ENCODE data around the gene ENTREP1. TPM values are rescaled to one million over a fixed set of nuclear protein-coding genes. Genes with fewer than 3 reads are reported as not detected.

Gene ENTREP1
- total RNA-seq, 2 experiments from 2014 or later, result not detected

DNA sequence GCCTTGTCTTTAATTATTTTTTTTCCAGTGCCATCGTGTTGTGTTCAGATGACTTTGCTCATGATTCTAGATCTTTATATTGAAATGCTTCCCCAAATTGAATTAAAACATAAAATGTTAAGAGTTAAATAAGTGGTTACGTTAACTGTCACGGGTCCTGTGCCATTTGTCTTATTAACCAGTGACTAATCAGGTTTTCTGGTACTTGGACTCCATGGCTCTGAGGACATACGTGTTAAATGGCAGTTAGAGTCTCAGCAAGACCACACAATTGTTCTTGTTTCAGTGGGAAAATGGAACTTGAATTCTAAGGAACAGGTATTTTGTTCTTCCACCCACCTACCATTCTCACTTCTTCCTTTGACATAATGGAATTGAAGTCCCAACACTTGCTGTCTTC, 32.8 kb downstream of the ENTREP1 start:
- Histone ChIP-seq H3K36me3 (ENCODE audit: insufficient read depth, low read length) (no peaks in the 10 kb centered on the region), H3K4me3 (ENCODE audit: low read depth, low read length, poor library complexity, severe bottlenecking) (no peak overlapping the region), H3K4me2 (ENCODE audit: low read length) (no peak overlapping the region), H3K9me3 (ENCODE audit: low read length) (no peaks in the 10 kb centered on the region), H3K9me2 (ENCODE audit: insufficient read depth, low read length) (no peaks in the 10 kb centered on the region), H3K27ac (ENCODE audit: low read depth, low read length, poor library complexity, severe bottlenecking) (no peak overlapping the region), H4K20me1 (ENCODE audit: insufficient read depth, low read length) (no peaks in the 10 kb centered on the region), H3K4me1 (ENCODE audit: insufficient read depth, low read length, poor library complexity, severe bottlenecking) (no peaks in the 10 kb centered on the region), H2AFZ (ENCODE audit: low read length) (no peak overlapping the region), H3K79me2 (ENCODE audit: insufficient read depth, low read depth, low read length) (no peaks in the 10 kb centered on the region)
- TF ChIP-seq EZH2phosphoT487 (IDR thresholded peaks at IDR 0.05; ENCODE audit: borderline replicate concordance, low read depth, low read length), result no peak
- TF ChIP-seq, protein P1, sequence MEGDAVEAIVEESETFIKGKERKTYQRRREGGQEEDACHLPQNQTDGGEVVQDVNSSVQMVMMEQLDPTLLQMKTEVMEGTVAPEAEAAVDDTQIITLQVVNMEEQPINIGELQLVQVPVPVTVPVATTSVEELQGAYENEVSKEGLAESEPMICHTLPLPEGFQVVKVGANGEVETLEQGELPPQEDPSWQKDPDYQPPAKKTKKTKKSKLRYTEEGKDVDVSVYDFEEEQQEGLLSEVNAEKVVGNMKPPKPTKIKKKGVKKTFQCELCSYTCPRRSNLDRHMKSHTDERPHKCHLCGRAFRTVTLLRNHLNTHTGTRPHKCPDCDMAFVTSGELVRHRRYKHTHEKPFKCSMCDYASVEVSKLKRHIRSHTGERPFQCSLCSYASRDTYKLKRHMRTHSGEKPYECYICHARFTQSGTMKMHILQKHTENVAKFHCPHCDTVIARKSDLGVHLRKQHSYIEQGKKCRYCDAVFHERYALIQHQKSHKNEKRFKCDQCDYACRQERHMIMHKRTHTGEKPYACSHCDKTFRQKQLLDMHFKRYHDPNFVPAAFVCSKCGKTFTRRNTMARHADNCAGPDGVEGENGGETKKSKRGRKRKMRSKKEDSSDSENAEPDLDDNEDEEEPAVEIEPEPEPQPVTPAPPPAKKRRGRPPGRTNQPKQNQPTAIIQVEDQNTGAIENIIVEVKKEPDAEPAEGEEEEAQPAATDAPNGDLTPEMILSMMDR (conservative IDR thresholded peaks at IDR 0.05; ENCODE audit: low read length), result no peak
- intact Hi-C loops (cut with micrococcal nuclease; ENCODE audit: unreplicated experiment), result no loop called here
- POLR2A ChIA-PET, result interaction anchor here (0.6 kb wide), 1 partner anchor 205 kb away, joined by 3 read pairs; no protein-coding TSS in a partner anchor
- CTCF ChIA-PET (ENCODE audit: unreplicated experiment), result no interaction called here
- no TSS peak for BruUV-seq (replicated peaks)
- DNase-seq (ENCODE audit: low spot score), result no peak

DNA sequence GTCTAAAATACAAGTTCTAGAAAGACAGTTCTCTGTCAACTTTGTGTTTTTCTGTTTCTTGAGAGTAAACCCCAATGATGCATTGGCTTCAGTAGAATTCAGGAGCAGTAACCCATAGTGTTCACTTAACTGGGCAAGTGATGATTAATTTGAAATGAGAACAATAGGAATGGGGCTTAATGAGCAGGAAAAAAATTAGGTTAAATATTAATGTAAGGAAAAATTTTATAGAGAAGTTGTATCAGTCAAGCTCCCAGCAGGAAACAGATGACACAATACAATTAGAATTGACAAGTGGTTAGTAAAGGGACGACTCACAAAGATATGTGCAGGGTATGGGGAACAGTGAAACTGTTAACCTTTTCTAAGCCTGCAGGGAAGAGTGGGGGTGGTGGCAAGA, 38.2 kb downstream of the ENTREP1 start:
- Histone ChIP-seq H3K4me3 (ENCODE audit: low read depth, low read length, poor library complexity, severe bottlenecking) (no peak overlapping the region), H3K79me2 (ENCODE audit: insufficient read depth, low read depth, low read length) (no peaks in the 10 kb centered on the region), H3K4me1 (ENCODE audit: insufficient read depth, low read length, poor library complexity, severe bottlenecking) (no peaks in the 10 kb centered on the region), H4K20me1 (ENCODE audit: insufficient read depth, low read length) (no peaks in the 10 kb centered on the region), H2AFZ (ENCODE audit: low read length) (no peak overlapping the region), H3K9me2 (ENCODE audit: insufficient read depth, low read length) (no peaks in the 10 kb centered on the region), H3K36me3 (ENCODE audit: insufficient read depth, low read length) (no peaks in the 10 kb centered on the region), H3K9me3 (ENCODE audit: low read length) (no peaks in the 10 kb centered on the region), H3K27ac (ENCODE audit: low read depth, low read length, poor library complexity, severe bottlenecking) (no peak overlapping the region), H3K4me2 (ENCODE audit: low read length) (no peak overlapping the region)
- intact Hi-C loops (cut with micrococcal nuclease; ENCODE audit: unreplicated experiment), result no loop called here
- no peak for DNase-seq (ENCODE audit: low spot score)
- CTCF ChIA-PET (ENCODE audit: unreplicated experiment), result no interaction called here
- no peak for TF ChIP-seq EZH2phosphoT487 (IDR thresholded peaks at IDR 0.05; ENCODE audit: borderline replicate concordance, low read depth, low read length)
- TF ChIP-seq, protein P1 (conservative IDR thresholded peaks at IDR 0.05; ENCODE audit: low read length), result no peak
- no TSS peak for BruUV-seq (replicated peaks)
- POLR2A ChIA-PET, result interaction anchor here (1.6 kb wide), 1 partner anchor 40 kb away, joined by 3 read pairs; no protein-coding TSS in a partner anchor

DNA sequence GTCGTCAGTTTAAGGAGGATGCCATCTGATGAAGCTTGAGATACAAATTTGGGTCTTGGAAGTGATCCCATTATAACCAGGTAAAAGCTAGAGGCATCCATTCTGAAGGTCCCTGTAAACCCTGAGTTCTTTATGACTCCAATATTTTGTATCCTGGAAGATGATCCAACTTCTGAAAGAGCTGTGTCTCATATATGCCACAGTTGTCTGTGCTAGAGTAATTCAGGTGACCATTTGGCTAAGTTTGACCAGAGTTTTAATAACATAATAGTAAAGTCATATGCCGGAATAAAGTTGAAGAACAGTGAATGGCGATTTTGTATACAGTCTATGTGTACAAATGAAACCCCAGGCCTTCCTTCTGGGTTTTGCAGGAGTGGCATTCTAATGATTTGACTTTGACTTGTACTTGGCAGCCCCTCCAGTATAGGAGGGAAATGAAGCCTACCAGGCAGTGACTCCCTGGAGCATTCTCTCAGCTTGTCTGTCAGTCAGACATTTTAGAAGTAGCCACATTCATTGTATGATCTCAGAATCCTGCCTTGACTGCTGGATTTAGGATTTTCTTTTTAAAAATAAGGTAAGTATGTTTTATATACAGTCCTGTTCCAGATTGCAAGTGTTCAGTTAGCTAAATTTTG, 39.6 kb downstream of the ENTREP1 start:
- Histone ChIP-seq H3K36me3 (ENCODE audit: insufficient read depth, low read length) (no peaks in the 10 kb centered on the region), H3K4me3 (ENCODE audit: low read depth, low read length, poor library complexity, severe bottlenecking) (no peak overlapping the region), H4K20me1 (ENCODE audit: insufficient read depth, low read length) (no peaks in the 10 kb centered on the region), H3K27ac (ENCODE audit: low read depth, low read length, poor library complexity, severe bottlenecking) (no peak overlapping the region), H3K4me2 (ENCODE audit: low read length) (no peak overlapping the region), H2AFZ (ENCODE audit: low read length) (no peak overlapping the region), H3K9me3 (ENCODE audit: low read length) (no peaks in the 10 kb centered on the region), H3K9me2 (ENCODE audit: insufficient read depth, low read length) (no peaks in the 10 kb centered on the region), H3K4me1 (ENCODE audit: insufficient read depth, low read length, poor library complexity, severe bottlenecking) (no peaks in the 10 kb centered on the region), H3K79me2 (ENCODE audit: insufficient read depth, low read depth, low read length) (no peaks in the 10 kb centered on the region)
- no TSS peak for BruUV-seq (replicated peaks)
- intact Hi-C loops (cut with micrococcal nuclease; ENCODE audit: unreplicated experiment), result no loop called here
- TF ChIP-seq EZH2phosphoT487 (IDR thresholded peaks at IDR 0.05; ENCODE audit: borderline replicate concordance, low read depth, low read length), result no peak
- ChIA-PET CTCF (ENCODE audit: unreplicated experiment) (no interaction called here), POLR2A (interaction anchor here (1.0 to 1.6 kb wide), 2 partner anchors 33 to 41 kb away, joined by 3 read pairs; no protein-coding TSS in a partner anchor)
- no peak for DNase-seq (ENCODE audit: low spot score)
